Nephron progenitor cell (in vitro differentiated cells): ENCODE data around the gene LRGUK.

Experiments used
- DNase-seq: peaks from one replicate; pipeline ENCODE4 v3.0.0; 2021
- H3K27ac Mint-ChIP-seq: 2 replicates; pipeline ENCODE4 v1.8.0; 2021; ENCODE audit warnings: mild to moderate bottlenecking, moderate library complexity, mixed read lengths
- H3K27me3 Mint-ChIP-seq: 2 replicates; pipeline ENCODE4 v1.8.0; 2021; ENCODE audit warnings: mild to moderate bottlenecking, low read depth, mixed read lengths; ENCODE audit not compliant: poor library complexity
- H3K36me3 Mint-ChIP-seq: 2 replicates; pipeline ENCODE4 v1.8.0; 2021; ENCODE audit warnings: low read depth, mixed read lengths
- H3K4me1 Mint-ChIP-seq: 2 replicates; pipeline ENCODE4 v1.8.0; 2021; ENCODE audit warnings: mixed read lengths
- H3K4me3 Mint-ChIP-seq: 2 replicates; pipeline ENCODE4 v1.8.0; 2021; ENCODE audit warnings: mild to moderate bottlenecking, moderate library complexity, mixed read lengths
- H3K9me3 Mint-ChIP-seq: 2 replicates; pipeline ENCODE4 v1.8.0; 2021; ENCODE audit warnings: mild to moderate bottlenecking, moderate library complexity, mixed read lengths
- TF ChIP-seq, protein P1 (sequence below): fragments of 200-600 bp; sonication (generic); IDR thresholded peaks from 2 replicates; pipeline ENCODE4 v1.5.0; 2021; ENCODE audit warnings: antibody characterized with exemption

The LRGUK gene

DNA sequence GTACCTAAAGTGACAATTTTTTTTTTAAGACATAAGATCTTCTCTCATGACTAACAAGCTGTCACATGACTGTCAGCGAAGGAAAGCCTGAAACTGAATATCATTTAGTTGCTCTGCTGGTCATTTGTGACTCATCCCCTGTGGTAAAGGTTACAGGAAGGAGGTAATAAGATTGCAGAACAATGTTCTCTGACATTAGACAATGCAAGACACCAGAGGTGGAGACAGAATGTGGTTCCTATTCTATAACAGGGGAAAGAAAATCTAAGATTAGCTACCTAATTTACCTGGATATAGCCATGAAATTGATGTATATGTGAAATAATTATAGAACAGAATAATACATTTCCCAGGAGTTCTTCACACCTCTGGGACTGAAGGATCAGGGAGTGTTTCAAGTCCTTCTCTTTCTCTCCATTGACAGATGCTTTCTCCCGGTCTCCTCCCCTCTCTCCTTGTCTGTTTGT, 47.7 kb downstream of the LRGUK start:
- no peak overlapping the region for H3K4me3 Mint-ChIP-seq
- TF ChIP-seq, protein P1, sequence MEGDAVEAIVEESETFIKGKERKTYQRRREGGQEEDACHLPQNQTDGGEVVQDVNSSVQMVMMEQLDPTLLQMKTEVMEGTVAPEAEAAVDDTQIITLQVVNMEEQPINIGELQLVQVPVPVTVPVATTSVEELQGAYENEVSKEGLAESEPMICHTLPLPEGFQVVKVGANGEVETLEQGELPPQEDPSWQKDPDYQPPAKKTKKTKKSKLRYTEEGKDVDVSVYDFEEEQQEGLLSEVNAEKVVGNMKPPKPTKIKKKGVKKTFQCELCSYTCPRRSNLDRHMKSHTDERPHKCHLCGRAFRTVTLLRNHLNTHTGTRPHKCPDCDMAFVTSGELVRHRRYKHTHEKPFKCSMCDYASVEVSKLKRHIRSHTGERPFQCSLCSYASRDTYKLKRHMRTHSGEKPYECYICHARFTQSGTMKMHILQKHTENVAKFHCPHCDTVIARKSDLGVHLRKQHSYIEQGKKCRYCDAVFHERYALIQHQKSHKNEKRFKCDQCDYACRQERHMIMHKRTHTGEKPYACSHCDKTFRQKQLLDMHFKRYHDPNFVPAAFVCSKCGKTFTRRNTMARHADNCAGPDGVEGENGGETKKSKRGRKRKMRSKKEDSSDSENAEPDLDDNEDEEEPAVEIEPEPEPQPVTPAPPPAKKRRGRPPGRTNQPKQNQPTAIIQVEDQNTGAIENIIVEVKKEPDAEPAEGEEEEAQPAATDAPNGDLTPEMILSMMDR = no peak
- H3K9me3 Mint-ChIP-seq = no peaks in the 10 kb centered on the region
- no peak overlapping the region for H3K27ac Mint-ChIP-seq
- no peaks in the 10 kb centered on the region for H3K36me3 Mint-ChIP-seq
- peaks cover 22% of the 10 kb centered on the region for H3K4me1 Mint-ChIP-seq
- DNase-seq = no peak
- H3K27me3 Mint-ChIP-seq = no peaks in the 10 kb centered on the region

DNA sequence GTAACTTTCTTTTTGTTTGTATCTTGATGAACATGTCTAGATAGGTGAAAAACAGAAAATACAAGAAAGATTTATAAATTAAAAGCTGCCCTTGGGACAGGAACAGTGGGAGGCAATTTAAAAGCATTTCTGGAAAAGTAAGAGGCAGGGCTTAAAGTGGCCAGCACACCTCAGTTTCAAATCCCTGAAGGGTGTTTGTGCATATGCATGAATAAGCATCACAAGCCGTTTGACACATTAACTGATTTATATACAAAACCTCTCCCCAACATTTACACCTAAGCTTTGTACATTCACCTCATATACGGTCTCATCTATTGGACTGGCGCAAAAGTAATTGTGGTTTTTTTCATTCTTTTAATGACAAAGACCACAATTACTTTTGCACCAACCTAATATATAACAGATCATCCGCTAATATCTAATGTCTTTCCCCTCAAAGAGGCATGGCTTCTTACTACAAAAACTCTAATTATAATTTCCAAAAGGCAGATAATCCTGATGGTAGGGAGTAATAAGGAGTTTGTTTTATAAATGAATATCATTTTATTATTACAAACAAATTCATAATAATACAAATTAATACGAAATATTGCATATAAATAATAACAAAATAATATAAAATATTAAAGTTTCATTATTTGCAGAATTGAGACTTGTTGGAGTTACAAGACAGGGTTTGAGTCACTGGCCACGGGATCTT, 48.3 kb downstream of the LRGUK start:
- Mint-ChIP-seq H3K4me1 (peaks cover 22% of the 10 kb centered on the region), H3K36me3 (no peaks in the 10 kb centered on the region), H3K27me3 (no peaks in the 10 kb centered on the region), H3K4me3 (no peak overlapping the region), H3K9me3 (no peaks in the 10 kb centered on the region), H3K27ac (no peak overlapping the region)
- no peak for DNase-seq
- TF ChIP-seq, protein P1 = no peak

DNA sequence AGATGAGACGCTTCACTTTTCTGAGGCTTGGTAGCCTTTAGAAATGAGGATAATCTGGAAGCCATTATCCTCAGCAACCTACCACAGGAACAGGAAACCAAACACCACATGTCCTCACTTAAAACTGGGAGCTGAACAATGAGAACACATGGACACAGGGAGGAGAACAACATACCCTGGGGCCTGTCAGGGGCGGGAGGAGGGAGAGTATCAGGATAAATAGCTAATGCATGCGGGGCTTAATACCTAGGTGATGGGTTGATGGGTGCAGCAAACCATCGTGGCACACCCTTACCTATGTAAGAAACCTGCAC, 48.9 kb downstream of the LRGUK start:
- no peak for DNase-seq
- TF ChIP-seq, protein P1 = no peak
- no peak overlapping the region for H3K4me3 Mint-ChIP-seq
- no peaks in the 10 kb centered on the region for H3K36me3 Mint-ChIP-seq
- no peaks in the 10 kb centered on the region for H3K9me3 Mint-ChIP-seq
- H3K27ac Mint-ChIP-seq = no peak overlapping the region
- H3K4me1 Mint-ChIP-seq = peaks cover 22% of the 10 kb centered on the region
- no peaks in the 10 kb centered on the region for H3K27me3 Mint-ChIP-seq

DNA sequence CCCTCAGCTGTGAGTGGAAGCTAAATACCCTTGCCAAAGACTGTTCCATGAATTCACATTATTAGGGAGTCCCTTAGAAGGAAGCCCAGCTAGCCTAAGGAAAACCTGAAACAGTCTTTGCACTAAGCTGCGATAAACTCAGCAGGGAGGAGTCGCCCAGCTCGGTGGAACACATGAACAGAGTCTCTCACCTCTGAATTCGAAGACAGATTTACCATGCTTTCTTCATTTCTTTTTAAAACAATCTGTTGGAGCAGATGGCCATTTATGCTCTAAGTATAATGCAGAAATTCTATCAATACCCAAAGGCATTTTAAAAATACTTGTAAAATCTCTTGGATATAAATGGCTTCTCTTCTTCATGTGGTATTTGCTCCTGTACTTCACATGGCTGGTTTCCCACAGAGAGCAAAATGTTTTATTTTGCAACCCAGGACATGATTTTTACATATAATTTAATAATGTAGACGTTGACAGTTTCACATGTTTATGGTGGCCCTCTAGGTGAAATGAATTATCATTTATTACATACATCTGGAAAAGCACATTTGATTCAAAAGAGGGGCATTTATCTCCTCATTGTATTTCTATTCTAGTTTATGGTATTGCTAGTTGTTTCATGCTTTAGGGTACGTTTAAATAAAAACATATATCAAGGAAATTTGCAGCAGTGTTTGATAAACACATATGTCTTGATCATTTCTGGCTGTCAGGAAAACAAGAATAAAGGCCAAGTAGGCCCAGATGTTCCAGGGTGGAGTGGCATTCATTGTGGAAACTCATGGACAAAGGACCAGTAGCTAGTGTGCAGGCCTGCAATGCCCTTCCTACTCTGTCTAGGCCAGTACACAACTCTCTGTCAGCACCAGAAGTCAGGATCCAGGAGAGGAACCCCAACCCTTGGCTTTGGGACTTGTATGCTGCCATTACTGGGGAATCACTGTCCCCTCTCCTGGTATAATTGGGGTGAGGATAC, 52.2 kb downstream of the LRGUK start:
- H3K27ac Mint-ChIP-seq = no peak overlapping the region
- no peaks in the 10 kb centered on the region for H3K27me3 Mint-ChIP-seq
- H3K9me3 Mint-ChIP-seq = no peaks in the 10 kb centered on the region
- H3K4me3 Mint-ChIP-seq = no peak overlapping the region
- H3K36me3 Mint-ChIP-seq = no peaks in the 10 kb centered on the region
- peaks cover 17% of the 10 kb centered on the region for H3K4me1 Mint-ChIP-seq
- TF ChIP-seq, protein P1 = no peak
- no peak for DNase-seq

DNA sequence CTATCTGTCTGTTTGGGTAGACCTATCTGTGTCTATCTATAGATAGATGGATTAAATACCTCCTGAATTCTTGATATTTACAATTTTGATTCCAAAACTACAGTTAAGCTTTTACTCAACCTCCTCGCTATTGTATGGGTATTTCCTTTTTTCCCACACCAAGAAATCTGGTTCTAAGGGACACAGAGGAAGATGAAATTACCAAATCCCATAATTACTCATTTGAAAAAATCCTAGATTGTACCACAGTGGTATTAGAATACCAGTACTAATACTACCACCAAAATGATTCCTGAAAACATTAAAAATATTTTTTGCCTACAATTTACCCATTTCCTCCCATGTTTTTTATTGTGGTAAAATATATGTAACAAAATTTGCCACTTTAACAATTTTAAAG, 53.2 kb downstream of the LRGUK start:
- Mint-ChIP-seq H3K9me3 (no peaks in the 10 kb centered on the region), H3K27me3 (peaks cover 4% of the 10 kb centered on the region), H3K27ac (no peak overlapping the region), H3K4me3 (no peak overlapping the region), H3K36me3 (no peaks in the 10 kb centered on the region), H3K4me1 (peaks cover 6% of the 10 kb centered on the region)
- TF ChIP-seq, protein P1 = no peak
- no peak for DNase-seq
